ENCODE measurements around the gene COX7A1. TPM values are rescaled to one million over a fixed set of nuclear protein-coding genes. Genes with fewer than 3 reads are reported as not detected.
"Not testable (repeated sequence)": the region's sequence is repeated elsewhere in the genome, so short reads cannot be mapped to it uniquely, and the experiment has no call there.

Gene COX7A1
- polyA plus RNA-seq: not detected

DNA sequence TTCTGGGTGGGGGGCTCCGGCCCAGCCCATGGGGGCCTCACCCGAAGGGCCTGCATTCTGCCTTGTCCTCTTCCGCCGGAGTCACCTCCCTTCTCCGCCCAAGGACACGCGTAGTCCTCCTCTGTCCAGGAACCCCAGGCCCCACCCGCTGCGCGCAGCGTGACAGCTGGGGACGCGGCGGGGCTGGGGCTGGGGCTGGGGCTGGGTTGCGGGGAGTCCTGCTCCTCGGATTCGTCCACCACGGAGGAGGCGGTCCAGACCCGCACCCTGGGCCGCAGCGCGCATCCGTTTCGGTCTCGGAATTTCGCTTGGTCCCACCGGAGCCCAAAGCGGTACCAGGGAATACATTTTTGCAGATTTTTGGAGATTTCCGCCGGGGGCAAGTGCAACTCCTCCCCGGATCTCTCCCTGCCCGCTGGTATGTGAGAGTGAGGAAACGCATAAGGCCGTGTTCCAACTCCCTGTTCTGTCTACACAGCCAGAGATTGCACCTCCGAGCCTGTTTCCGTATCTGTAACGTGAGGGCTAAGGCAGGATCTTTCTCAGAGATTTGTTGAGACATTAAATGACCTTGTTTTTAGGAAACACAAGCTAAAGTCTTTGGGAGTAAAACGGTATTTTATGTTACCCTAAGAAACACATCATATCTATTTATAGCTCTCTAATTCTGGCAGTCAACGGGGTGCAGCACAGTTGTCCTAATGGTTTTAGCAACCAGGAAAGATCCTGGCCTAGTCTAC, at the start of gene COX7A1:
Gene COX7A1 (minus strand): TSS at position 96 of the 740 bp plus-strand sequence. CDS start 40 bp downstream, at position 56.
- Mint-ChIP-seq H3K27ac (peak within 1 kb of the TSS in 2 of 6 donors; percentile 40 to 49), H3K4me3 (peak within 1 kb of the TSS in 2 of 5 donors; percentile 5 to 6), H3K36me3 (peaks cover 5 to 19% (median 10%) of the 10 kb centered on the region in 3 donors), H3K4me1 (peaks cover 6 to 13% of the 10 kb centered on the region in 2 donors), H3K9me3 (no peaks in the 10 kb centered on the region), H3K27me3 (ENCODE audit: low read depth in 3 of 3) (peaks cover 0 to 1% (median under 1%) of the 10 kb centered on the region in 3 donors)
- DNase-seq: no peak

DNA sequence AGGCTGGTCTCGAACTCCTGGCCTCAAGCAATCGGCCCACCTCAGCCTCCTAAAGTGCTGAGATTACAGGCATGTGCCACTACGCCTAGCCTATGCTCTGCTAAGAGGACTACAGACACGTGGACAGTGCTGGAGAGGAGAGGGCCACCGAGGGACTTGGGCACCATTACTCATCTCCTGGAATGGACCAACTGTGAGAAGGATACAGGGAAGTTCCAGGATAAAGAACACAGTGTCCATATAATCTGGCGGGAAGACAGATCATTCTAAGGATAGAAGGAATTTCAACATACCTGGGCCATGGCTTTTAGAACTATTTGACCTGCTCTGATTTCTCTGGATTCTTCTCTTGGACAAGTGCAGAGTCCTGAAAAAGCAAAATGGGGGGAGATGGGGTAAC, 49.4 kb upstream of the COX7A1 start:
- Mint-ChIP-seq H3K4me3 (no peak overlapping the region), H3K9me3 (no peaks in the 10 kb centered on the region), H3K27ac (no peak overlapping the region), H3K4me1 (no peaks in the 10 kb centered on the region), H3K27me3 (ENCODE audit: low read depth in 3 of 3) (peaks cover 0 to 1% (median 0%) of the 10 kb centered on the region in 3 donors), H3K36me3 (peaks cover 0 to 10% (median 7%) of the 10 kb centered on the region in 3 donors)
- DNase-seq: no peak

DNA sequence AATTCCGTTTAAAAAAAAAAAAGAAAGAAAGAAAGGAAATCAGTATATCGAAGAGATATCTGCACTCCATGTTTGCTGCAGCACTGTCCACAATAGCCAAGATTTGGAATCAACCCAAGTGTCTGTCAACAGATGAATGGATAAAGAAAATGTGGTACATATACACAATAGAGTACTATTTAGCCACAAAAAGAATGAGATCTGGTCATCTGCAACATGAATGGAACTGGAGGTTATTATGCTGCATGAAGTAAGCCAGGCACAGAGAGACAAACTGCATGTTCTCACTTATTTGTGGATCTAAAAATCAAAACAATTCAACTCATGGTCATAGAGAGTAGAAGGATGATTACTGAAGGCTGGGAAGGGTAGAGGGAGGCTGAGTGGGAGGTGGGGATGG, 45.9 kb upstream of the COX7A1 start:
- no peak for DNase-seq
- Mint-ChIP-seq H3K4me3 (no peak overlapping the region), H3K9me3 (no peaks in the 10 kb centered on the region), H3K27ac (no peak overlapping the region), H3K36me3 (peaks cover 13 to 21% (median 17%) of the 10 kb centered on the region in 3 donors), H3K4me1 (no peaks in the 10 kb centered on the region), H3K27me3 (ENCODE audit: low read depth in 3 of 3) (peaks cover 0 to 1% (median 0%) of the 10 kb centered on the region in 3 donors)

- peak overlapping the region in 1 of 6 donors; percentile 24 for H3K27ac Mint-ChIP-seq
Measured at GRCh38 chr19:36196249-36196648, 44.0 kb upstream of the COX7A1 start.

GRCh38 chr19:36186722-36187121, 34.5 kb upstream of the COX7A1 start:
- H3K4me3 Mint-ChIP-seq; H3K9me3 Mint-ChIP-seq; DNase-seq; H3K27ac Mint-ChIP-seq; H3K27me3 Mint-ChIP-seq (ENCODE audit: low read depth in 3 of 3); H3K4me1 Mint-ChIP-seq: not testable (repeated sequence)
- peaks cover 10 to 16% (median 15%) of the 10 kb centered on the region in 3 donors for H3K36me3 Mint-ChIP-seq

More at GRCh38 chr19:36196249-36196648, 44.0 kb upstream of the COX7A1 start:
- peaks cover 17 to 24% (median 23%) of the 10 kb centered on the region in 3 donors for H3K36me3 Mint-ChIP-seq
- no peak overlapping the region for H3K4me3 Mint-ChIP-seq
- no peak for DNase-seq
- no peaks in the 10 kb centered on the region for H3K4me1 Mint-ChIP-seq
- peaks cover 0 to 1% (median 0%) of the 10 kb centered on the region in 3 donors for H3K27me3 Mint-ChIP-seq (ENCODE audit: low read depth in 3 of 3)
- H3K9me3 Mint-ChIP-seq: no peaks in the 10 kb centered on the region

DNA sequence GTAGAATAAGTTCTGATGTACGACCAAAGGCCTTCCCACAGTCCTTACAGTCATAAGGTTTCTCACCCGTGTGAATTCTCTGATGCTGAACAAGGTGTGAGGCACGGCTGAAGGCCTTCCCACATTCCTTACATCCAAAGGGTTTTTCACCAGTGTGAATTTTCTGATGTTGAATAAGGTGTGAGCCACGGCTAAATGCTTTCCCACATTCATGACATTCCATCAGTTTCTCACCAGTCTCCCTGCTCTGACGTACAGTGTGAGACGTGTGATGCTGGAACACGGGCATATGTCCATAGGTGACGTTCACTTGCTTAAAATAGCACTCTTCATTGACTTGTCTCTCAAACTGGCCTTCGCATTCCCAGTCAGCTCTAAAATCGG, 31.0 kb upstream of the COX7A1 start:
- Mint-ChIP-seq H3K4me1 (peaks cover 0 to 3% of the 10 kb centered on the region in 2 donors), H3K4me3 (no peak overlapping the region), H3K9me3 (no peaks in the 10 kb centered on the region), H3K36me3 (peaks cover 6 to 11% (median 8%) of the 10 kb centered on the region in 3 donors), H3K27ac (no peak overlapping the region), H3K27me3 (ENCODE audit: low read depth in 3 of 3) (peaks cover 0 to 3% (median 0%) of the 10 kb centered on the region in 3 donors)
- no peak for DNase-seq

GRCh38 chr19:36182612-36183244, 30.5 kb upstream of the COX7A1 start:
- H3K36me3 Mint-ChIP-seq: peaks cover 6 to 11% (median 8%) of the 10 kb centered on the region in 3 donors
- no peaks in the 10 kb centered on the region for H3K9me3 Mint-ChIP-seq
- no peak overlapping the region for H3K4me3 Mint-ChIP-seq
- no peak overlapping the region for H3K27ac Mint-ChIP-seq
- peaks cover 0 to 3% of the 10 kb centered on the region in 2 donors for H3K4me1 Mint-ChIP-seq
- H3K27me3 Mint-ChIP-seq (ENCODE audit: low read depth in 3 of 3): peaks cover 0 to 3% (median 0%) of the 10 kb centered on the region in 3 donors
- DNase-seq: no peak

- not testable (repeated sequence) for H3K27me3 Mint-ChIP-seq (ENCODE audit: low read depth in 3 of 3); H3K4me1 Mint-ChIP-seq; H3K36me3 Mint-ChIP-seq; DNase-seq; H3K4me3 Mint-ChIP-seq; H3K9me3 Mint-ChIP-seq
- peak overlapping the region in 1 of 6 donors; percentile 62 for H3K27ac Mint-ChIP-seq
Measured at GRCh38 chr19:36179077-36179476, 26.8 kb upstream of the COX7A1 start.

GRCh38 chr19:36173846-36174245, 21.6 kb upstream of the COX7A1 start:
- H3K27me3 Mint-ChIP-seq (ENCODE audit: low read depth in 3 of 3); H3K9me3 Mint-ChIP-seq; H3K36me3 Mint-ChIP-seq; H3K27ac Mint-ChIP-seq; H3K4me3 Mint-ChIP-seq; H3K4me1 Mint-ChIP-seq; DNase-seq: not testable (repeated sequence)

DNA sequence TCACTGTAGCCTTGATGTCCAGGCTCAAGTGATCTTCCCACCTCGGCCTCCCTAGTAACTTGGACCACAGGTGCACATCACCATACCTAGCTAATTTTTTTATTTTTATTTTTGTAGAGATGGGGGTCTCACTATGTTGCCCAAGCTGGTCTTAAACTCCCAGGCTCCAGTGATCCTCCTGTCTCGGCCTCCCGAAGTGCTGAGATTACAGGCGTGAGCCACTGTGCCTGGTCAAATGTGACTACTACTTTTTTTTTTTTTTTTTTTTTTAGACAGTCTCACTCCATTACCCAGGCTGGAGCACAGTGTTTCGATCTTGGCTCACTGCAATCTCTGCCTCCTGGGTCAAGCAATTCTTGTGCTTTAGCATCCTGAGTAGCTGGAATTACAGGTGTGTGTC, 20.6 kb upstream of the COX7A1 start:
- Mint-ChIP-seq H3K36me3 (no peaks in the 10 kb centered on the region), H3K27ac (no peak overlapping the region), H3K27me3 (ENCODE audit: low read depth in 3 of 3) (peaks cover 0 to 7% (median 3%) of the 10 kb centered on the region in 3 donors), H3K4me3 (no peak overlapping the region), H3K9me3 (no peaks in the 10 kb centered on the region), H3K4me1 (peaks cover 4 to 6% of the 10 kb centered on the region in 2 donors)
- DNase-seq: no peak

- Mint-ChIP-seq H3K4me3 (no peak overlapping the region), H3K4me1 (peaks cover 4 to 6% of the 10 kb centered on the region in 2 donors), H3K27ac (peak overlapping the region in 2 of 6 donors; percentile 56 to 84), H3K27me3 (ENCODE audit: low read depth in 3 of 3) (peaks cover 0 to 6% (median 3%) of the 10 kb centered on the region in 3 donors), H3K36me3 (no peaks in the 10 kb centered on the region), H3K9me3 (no peaks in the 10 kb centered on the region)
- DNase-seq: no peak
Measured at GRCh38 chr19:36169084-36169760, 17.0 kb upstream of the COX7A1 start.

DNA sequence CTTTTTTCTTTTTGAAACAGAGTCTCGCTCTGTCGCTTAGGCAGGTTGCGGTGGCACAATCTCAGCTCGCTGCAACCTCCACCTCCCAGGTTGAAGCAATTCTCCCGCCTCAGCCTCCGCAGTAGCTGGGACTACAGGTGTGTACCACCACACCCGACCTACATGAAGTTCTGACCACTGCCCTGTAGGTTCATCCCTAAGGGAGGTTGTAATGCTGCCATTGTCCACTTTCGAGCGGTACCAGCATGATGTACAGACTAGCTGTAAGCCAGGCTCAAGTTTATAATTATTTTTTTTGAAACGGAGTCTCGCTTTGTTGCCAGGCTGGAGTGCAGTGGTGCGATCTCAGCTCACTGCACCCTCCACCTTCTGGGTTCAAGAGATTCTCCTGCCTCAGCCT, 11.6 kb upstream of the COX7A1 start:
- no peak overlapping the region for H3K4me3 Mint-ChIP-seq
- no peaks in the 10 kb centered on the region for H3K27me3 Mint-ChIP-seq (ENCODE audit: low read depth in 3 of 3)
- no peak for DNase-seq
- H3K4me1 Mint-ChIP-seq: no peaks in the 10 kb centered on the region
- no peaks in the 10 kb centered on the region for H3K36me3 Mint-ChIP-seq
- no peak overlapping the region for H3K27ac Mint-ChIP-seq
- H3K9me3 Mint-ChIP-seq: no peaks in the 10 kb centered on the region

GRCh38 chr19:36160821-36161596, 8.8 kb upstream of the COX7A1 start:
- no peak for DNase-seq
- Mint-ChIP-seq H3K27me3 (ENCODE audit: low read depth in 3 of 3) (peaks cover 0 to 2% (median 0%) of the 10 kb centered on the region in 3 donors), H3K4me1 (no peaks in the 10 kb centered on the region), H3K9me3 (no peaks in the 10 kb centered on the region), H3K27ac (no peak overlapping the region), H3K4me3 (no peak overlapping the region), H3K36me3 (no peaks in the 10 kb centered on the region)

All from immature natural killer cell (primary cell).